ENCODE results near the gene AOAH. TPM values are rescaled to one million over a fixed set of nuclear protein-coding genes. Genes with fewer than 3 reads are reported as not detected.

Gene AOAH
- total RNA-seq, 2 donors from 2014 or later, result 2.5 to 7.2 TPM

DNA sequence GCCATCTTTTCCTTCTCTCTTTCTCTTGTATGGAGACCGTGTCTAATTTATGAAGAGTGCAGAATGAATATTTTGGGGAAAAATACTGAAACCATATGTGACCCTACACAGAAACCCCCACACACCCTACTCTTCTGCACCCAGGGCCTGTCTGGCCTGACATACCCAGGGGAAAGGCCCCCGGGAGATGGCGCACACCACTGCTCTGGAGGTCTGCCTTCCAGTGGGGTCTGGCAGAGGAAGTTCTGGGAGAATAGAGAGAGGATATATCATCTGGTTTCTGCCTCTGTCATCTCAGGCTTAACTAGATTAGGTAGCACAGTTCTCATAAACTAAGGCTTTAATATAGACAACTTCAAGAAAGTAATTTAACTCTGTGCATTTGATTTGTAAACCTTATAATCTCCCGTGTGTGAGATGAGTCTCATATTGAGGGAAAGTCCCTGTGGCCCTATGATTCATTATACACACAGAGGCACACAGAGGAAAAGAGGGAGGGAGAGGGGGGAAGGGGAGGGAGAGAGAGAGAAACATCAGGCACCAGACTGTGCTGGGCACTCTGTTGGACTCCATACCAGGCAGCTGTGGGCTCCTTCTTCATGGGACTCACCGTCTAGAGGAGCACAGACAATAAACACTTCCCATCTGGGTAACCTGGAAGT is 123.3 kb downstream of the AOAH start:
- TF ChIP-seq, protein P1, sequence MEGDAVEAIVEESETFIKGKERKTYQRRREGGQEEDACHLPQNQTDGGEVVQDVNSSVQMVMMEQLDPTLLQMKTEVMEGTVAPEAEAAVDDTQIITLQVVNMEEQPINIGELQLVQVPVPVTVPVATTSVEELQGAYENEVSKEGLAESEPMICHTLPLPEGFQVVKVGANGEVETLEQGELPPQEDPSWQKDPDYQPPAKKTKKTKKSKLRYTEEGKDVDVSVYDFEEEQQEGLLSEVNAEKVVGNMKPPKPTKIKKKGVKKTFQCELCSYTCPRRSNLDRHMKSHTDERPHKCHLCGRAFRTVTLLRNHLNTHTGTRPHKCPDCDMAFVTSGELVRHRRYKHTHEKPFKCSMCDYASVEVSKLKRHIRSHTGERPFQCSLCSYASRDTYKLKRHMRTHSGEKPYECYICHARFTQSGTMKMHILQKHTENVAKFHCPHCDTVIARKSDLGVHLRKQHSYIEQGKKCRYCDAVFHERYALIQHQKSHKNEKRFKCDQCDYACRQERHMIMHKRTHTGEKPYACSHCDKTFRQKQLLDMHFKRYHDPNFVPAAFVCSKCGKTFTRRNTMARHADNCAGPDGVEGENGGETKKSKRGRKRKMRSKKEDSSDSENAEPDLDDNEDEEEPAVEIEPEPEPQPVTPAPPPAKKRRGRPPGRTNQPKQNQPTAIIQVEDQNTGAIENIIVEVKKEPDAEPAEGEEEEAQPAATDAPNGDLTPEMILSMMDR (IDR thresholded peaks at IDR 0.05), result no peak
- H3K27me3 ChIP-seq, result no peaks in the 10 kb centered on the region
- no peaks in the 10 kb centered on the region for H3K9me3 ChIP-seq
- no peak for DNase-seq (ENCODE audit: low spot score)
- H3K36me3 ChIP-seq, result no peaks in the 10 kb centered on the region
- no peak overlapping the region for H3K4me3 ChIP-seq
- H3K27ac ChIP-seq, result no peak overlapping the region
- no peaks in the 10 kb centered on the region for H3K4me1 ChIP-seq

DNA sequence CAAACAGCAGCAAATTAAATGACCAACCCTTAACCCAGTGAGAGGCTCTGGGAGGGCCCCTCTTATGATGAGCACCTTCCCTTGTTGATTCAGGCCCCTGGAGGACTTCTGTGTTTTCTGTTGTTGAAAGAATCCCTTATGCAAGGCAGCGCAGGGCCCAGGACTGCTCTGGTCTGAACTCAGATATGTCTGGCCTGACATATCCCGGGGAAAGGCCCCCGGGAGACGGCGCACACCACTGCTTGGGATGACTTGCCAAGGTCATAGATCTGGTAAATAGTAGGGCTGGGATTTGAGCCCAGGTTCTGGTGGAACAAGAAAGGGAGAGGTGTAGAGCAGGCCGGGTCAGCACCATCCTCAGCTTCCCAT is 124.0 kb downstream of the AOAH start:
- TF ChIP-seq, protein P1 (IDR thresholded peaks at IDR 0.05), result no peak
- Histone ChIP-seq H3K27me3 (no peaks in the 10 kb centered on the region), H3K9me3 (no peaks in the 10 kb centered on the region), H3K36me3 (no peaks in the 10 kb centered on the region), H3K27ac (no peak overlapping the region), H3K4me1 (no peaks in the 10 kb centered on the region), H3K4me3 (no peak overlapping the region)
- DNase-seq (ENCODE audit: low spot score), result no peak

DNA sequence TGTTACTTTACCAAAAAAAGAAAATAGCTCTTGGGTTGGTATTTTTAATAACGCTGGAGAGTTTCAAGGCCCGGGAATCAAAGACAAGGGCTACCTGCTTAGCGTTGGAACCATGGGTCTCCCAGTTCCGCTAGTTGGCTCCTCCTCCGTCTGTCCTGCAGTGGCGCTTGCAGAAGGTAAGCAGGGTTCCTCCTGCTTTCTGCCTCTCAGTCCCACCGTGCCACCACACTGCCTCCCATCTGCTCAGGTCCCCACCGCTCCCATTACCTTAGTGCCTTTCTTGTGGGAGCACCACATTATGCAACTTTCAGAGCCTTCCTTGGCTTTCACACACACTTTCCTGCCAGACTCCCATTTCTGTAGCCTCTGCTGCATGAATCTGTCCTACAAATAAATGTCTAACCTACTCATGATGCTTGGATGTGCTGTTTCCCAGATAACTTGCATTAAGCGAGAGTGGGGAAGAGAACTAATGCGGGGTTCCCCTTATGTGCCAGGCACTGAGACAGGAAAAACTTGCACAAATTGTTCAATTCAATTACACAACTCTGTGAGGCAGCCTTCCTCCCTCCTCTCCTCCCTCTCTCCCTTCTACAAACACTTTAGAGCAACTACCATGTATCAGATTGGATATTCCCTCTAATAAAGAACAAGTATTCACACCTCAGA is 124.5 kb downstream of the AOAH start:
- no peak overlapping the region for H3K27ac ChIP-seq
- no peaks in the 10 kb centered on the region for H3K9me3 ChIP-seq
- no peaks in the 10 kb centered on the region for H3K27me3 ChIP-seq
- TF ChIP-seq, protein P1 (IDR thresholded peaks at IDR 0.05), result no peak
- H3K36me3 ChIP-seq, result no peaks in the 10 kb centered on the region
- DNase-seq (ENCODE audit: low spot score), result no peak
- no peak overlapping the region for H3K4me3 ChIP-seq
- H3K4me1 ChIP-seq, result no peaks in the 10 kb centered on the region

DNA sequence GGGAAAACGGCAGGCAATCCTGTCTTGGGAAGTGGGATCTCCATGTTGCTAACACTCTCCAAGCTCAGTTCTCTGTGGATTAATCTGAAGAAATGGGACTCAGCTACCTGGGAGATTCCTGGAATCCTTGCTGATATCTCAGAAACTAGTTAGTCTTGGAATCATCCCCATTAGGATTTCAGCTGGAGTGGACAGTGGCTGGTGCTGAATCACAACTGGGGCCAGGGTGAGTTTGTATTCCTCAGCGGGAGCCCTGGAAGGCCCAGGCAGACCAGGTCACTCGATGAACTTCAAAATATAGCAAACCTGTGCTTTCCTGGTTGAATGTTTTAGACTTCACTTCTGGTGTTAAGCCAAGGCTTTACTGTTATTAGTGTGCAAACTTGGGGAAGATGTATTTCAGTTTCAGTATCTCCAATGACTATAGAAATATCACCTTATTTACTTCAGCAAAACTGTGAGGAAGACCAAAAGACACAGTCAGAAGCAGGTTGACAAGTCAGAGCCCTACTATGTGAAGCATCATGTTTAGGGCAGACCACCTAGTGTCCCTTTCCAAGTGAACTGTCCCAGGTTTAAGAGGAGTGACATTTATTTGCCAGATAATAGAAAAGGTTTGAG is 126.1 kb downstream of the AOAH start:
- no peak for DNase-seq (ENCODE audit: low spot score)
- no peak overlapping the region for H3K4me3 ChIP-seq
- TF ChIP-seq, protein P1 (IDR thresholded peaks at IDR 0.05), result no peak
- H3K36me3 ChIP-seq, result no peaks in the 10 kb centered on the region
- H3K27me3 ChIP-seq, result no peaks in the 10 kb centered on the region
- no peaks in the 10 kb centered on the region for H3K4me1 ChIP-seq
- H3K27ac ChIP-seq, result no peak overlapping the region
- no peaks in the 10 kb centered on the region for H3K9me3 ChIP-seq

DNA sequence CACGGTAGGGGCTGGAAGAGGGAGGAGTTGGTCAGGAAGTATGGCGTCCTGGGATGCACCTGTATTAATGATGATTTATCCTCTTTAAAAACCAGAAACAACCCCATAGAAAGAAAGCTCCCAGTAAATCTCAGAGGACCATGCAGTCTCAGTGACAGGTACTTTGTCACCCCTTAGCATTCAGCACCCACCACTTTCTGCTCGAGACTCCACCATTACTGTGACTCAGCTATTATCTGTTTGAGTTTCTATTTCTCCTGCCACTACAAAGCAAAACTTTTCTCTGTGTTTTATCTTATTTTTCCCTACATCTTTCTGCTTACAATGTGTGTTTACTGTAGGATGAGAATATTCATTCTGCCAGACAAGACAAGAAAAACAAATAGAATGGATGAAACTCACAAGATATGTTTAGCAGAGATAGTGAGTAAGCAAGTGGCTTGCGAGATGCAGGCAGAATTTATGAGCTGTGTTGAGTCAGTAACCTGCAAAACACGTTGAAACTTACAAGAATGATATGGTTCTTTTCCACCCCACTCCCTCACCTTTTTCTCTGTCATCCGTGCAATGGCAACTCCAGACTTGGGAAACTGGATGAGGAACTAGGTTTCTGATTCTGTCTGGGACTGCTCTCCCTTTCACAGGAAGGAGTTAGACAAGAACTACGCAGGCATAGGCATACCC is 127.1 kb downstream of the AOAH start:
- DNase-seq (ENCODE audit: low spot score), result no peak
- Histone ChIP-seq H3K4me3 (no peak overlapping the region), H3K27ac (no peak overlapping the region), H3K4me1 (no peaks in the 10 kb centered on the region), H3K9me3 (no peaks in the 10 kb centered on the region), H3K36me3 (no peaks in the 10 kb centered on the region), H3K27me3 (no peaks in the 10 kb centered on the region)
- TF ChIP-seq, protein P1 (IDR thresholded peaks at IDR 0.05), result no peak
